CD4-positive, CD25-positive, alpha-beta regulatory T cell (primary cell): ENCODE measurements around the gene TUBB8B. TPM values are rescaled to one million over a fixed set of nuclear protein-coding genes. Genes with fewer than 3 reads are reported as not detected.
"Not testable (repeated sequence)": the region's sequence is repeated elsewhere in the genome, so short reads cannot be mapped to it uniquely, and the experiment has no call there.

Experiments used
- ATAC-seq, 2 donors: fragments of 150-1000 bp; cut with Tn5 transposase; one replicate each; pipeline ENCODE4 v1.10.0; 2021; ENCODE audit warnings: low read depth in 2 of 2, moderate number of reproducible peaks in 2 of 2, moderate library complexity in 1 of 2
- DNase-seq, 3 donors: peaks; one replicate each; pipeline versions ENCODE4 v3.0.0 to v3.0.0-alpha.2; 2012 to 2022; ENCODE audit warnings: mixed read lengths in 1 of 3
- H3K27ac ChIP-seq: one replicate; pipeline ENCODE4 v1.7.0; 2013; ENCODE audit warnings: mild to moderate bottlenecking, low read length; ENCODE audit not compliant: insufficient read depth, poor library complexity, severe bottlenecking
- H3K27me3 ChIP-seq: one replicate; pipeline ENCODE4 v1.7.0; 2013; ENCODE audit warnings: low read length; ENCODE audit not compliant: control insufficient read depth, insufficient read depth
- H3K36me3 ChIP-seq: one replicate; pipeline ENCODE4 v1.7.0; 2013; ENCODE audit warnings: mild to moderate bottlenecking, low read length, moderate library complexity; ENCODE audit not compliant: control insufficient read depth, insufficient read depth
- H3K4me1 ChIP-seq: 2 replicates; pipeline ENCODE4 v1.7.0; 2013; ENCODE audit warnings: mild to moderate bottlenecking, low read length; ENCODE audit not compliant: insufficient read depth, control insufficient read depth, poor library complexity, severe bottlenecking
- H3K4me3 ChIP-seq: one replicate; pipeline ENCODE4 v1.7.0; 2013; ENCODE audit warnings: low read depth, mild to moderate bottlenecking, low read length, moderate library complexity
- H3K9me3 ChIP-seq, 2 experiments: 1 replicate in 1 of 2; 2 replicates in 1 of 2; pipeline ENCODE4 v1.7.0; 2013; ENCODE audit warnings: low read length in 2 of 2, mild to moderate bottlenecking in 1 of 2, moderate library complexity in 1 of 2; ENCODE audit not compliant: control insufficient read depth in 2 of 2
- H3K27ac Mint-ChIP-seq, 3 donors: one replicate each; pipeline ENCODE4 v1.8.0; 2020 to 2022; ENCODE audit warnings: mild to moderate bottlenecking in 3 of 3, mixed read lengths in 3 of 3, moderate library complexity in 2 of 3
- H3K27me3 Mint-ChIP-seq: one replicate; pipeline ENCODE4 v1.8.0; 2022; ENCODE audit warnings: mild to moderate bottlenecking, mixed read lengths
- H3K36me3 Mint-ChIP-seq: one replicate; pipeline ENCODE4 v1.8.0; 2020; ENCODE audit warnings: mixed read lengths
- H3K4me1 Mint-ChIP-seq, 4 donors: one replicate each; pipeline ENCODE4 v1.8.0; 2020 to 2022; ENCODE audit warnings: mixed read lengths in 4 of 4, mild to moderate bottlenecking in 1 of 4
- H3K4me3 Mint-ChIP-seq, 4 donors: one replicate each; pipeline ENCODE4 v1.8.0; 2020 to 2022; ENCODE audit warnings: mild to moderate bottlenecking in 4 of 4, mixed read lengths in 4 of 4, moderate library complexity in 3 of 4
- H3K9me3 Mint-ChIP-seq, 7 donors: one replicate each; pipeline ENCODE4 v1.8.0; 2020 to 2022; ENCODE audit warnings: mixed read lengths in 7 of 7, mild to moderate bottlenecking in 3 of 7, moderate library complexity in 2 of 7
- polyA plus RNA-seq, 4 donors: library from polyadenylated mRNA; unstranded; fragments of 300-500 nt; fragmentation: Illumina TruSeq; gene quantifications; one replicate each; pipeline ENCODE4 v1.2.3, GENCODE V29; 2021
- total RNA-seq: library from RNA; stranded (reverse); gene quantifications from one replicate; pipeline ENCODE4 v1.2.3, GENCODE V29; 2022

The TUBB8B gene
- total and polyA plus RNA-seq, 5 donors from 2014 or later = not detected

DNA sequence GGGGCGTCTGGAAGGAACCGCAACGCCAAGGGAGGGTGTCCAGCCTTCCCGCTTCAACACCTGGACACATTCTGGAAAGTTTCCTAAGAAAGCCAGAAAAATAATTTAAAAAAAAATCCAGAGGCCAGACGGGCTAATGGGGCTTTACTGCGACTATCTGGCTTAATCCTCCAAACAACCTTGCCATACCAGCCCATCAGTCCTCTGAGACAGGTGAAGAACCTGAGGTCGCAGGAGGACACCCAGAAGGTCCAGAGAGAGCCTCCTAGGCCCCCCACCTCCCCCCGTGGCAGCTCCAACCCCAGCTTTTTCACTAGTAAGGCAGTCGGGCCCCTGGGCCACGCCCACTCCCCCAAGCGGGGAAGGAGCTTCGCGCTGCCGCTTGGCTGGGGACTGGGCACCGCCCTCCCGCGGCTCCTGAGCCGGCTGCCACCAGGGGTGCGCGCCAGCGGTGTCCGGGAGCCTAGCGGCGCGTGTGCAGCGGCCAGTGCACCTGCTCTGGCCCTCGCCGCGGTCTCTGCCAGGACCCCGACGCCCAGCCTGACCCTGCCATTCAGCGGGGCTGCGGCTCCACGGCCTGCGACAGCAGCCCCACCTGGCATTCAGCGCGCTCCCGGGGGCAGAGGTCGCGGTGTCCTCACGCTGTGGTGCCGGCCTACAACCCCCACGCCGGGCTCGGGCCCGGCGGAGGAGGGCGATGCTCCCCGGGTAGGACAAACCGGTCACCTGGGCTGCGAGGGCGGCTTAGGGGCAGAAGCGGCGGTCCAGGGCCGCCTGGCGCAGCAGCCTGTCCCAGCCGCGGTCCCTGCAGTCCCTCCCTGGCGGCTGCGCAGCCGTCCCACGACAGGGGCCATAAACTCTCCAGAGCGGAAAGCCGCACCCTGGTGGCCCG is 37.8 kb downstream of the TUBB8B start:
- not testable (repeated sequence) for H3K36me3 Mint-ChIP-seq, H3K4me1 ChIP-seq, H3K9me3 ChIP-seq, H3K9me3 Mint-ChIP-seq, H3K27ac Mint-ChIP-seq, H3K4me3 Mint-ChIP-seq, H3K36me3 ChIP-seq, H3K27ac ChIP-seq, ATAC-seq, H3K27me3 Mint-ChIP-seq, H3K27me3 ChIP-seq, H3K4me1 Mint-ChIP-seq, H3K4me3 ChIP-seq, DNase-seq

DNA sequence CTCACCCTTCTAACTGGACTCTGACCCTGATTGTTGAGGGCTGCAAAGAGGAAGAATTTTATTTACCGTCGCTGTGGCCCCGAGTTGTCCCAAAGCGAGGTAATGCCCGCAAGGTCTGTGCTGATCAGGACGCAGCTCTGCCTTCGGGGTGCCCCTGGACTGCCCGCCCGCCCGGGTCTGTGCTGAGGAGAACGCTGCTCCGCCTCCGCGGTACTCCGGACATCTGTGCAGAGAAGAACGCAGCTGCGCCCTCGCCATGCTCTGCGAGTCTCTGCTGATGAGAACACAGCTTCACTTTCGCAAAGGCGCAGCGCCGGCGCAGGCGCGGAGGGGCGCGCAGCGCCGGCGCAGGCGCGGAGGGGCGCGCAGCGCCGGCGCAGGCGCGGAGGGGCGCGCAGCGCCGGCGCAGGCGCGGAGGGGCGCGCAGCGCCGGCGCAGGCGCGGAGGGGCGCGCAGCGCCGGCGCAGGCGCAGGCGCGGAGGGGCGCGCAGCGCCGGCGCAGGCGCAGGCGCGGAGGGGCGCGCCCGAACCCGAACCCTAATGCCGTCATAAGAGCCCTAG is 38.7 kb downstream of the TUBB8B start:
- not testable (repeated sequence) for H3K27me3 ChIP-seq, H3K36me3 ChIP-seq, H3K9me3 ChIP-seq, H3K27me3 Mint-ChIP-seq, H3K36me3 Mint-ChIP-seq, H3K4me3 ChIP-seq, H3K27ac ChIP-seq, DNase-seq, H3K9me3 Mint-ChIP-seq, H3K27ac Mint-ChIP-seq, ATAC-seq, H3K4me1 ChIP-seq, H3K4me1 Mint-ChIP-seq, H3K4me3 Mint-ChIP-seq

DNA sequence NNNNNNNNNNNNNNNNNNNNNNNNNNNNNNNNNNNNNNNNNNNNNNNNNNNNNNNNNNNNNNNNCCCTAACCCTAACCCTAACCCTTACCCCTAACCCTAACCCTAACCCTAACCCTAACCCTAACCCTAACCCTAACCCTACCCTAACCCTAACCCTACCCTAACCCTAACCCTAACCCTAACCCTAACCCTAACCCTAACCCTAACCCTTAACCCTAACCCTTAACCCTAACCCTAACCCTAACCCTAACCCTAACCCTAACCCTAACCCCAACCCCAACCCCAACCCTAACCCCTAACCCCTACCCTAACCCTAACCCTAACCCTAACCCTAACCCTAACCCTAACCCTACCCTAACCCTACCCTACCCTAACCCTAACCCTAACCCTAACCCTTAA is 39.5 kb downstream of the TUBB8B start:
- H3K27me3 Mint-ChIP-seq, H3K4me1 ChIP-seq, H3K4me3 ChIP-seq, H3K36me3 Mint-ChIP-seq, H3K27ac ChIP-seq, H3K4me3 Mint-ChIP-seq, H3K27me3 ChIP-seq, H3K27ac Mint-ChIP-seq, H3K4me1 Mint-ChIP-seq, DNase-seq, H3K9me3 ChIP-seq, H3K36me3 ChIP-seq, H3K9me3 Mint-ChIP-seq, ATAC-seq: not testable (repeated sequence)

Other genes starting within 250 kb of the TUBB8B start
- 41.1 TPM for gene USP14, start 108.9 kb upstream of the TUBB8B start, total RNA-seq
- gene USP14, start 108.9 kb upstream of the TUBB8B start, polyA plus RNA-seq = 10 to 100 TPM; 35.5 to 48.7 (median 45.6) TPM
- gene THOC1, start 218.4 kb upstream of the TUBB8B start, total RNA-seq = 86.3 TPM
- gene THOC1, start 218.4 kb upstream of the TUBB8B start, polyA plus RNA-seq = 10 to 100 TPM; 14.9 to 22.8 (median 16.6) TPM